Endothelial cell of umbilical vein (primary cell): ENCODE data around the gene LACTBL1. TPM values are rescaled to one million over a fixed set of nuclear protein-coding genes. Genes with fewer than 3 reads are reported as not detected.

ENCODE experiments used
- BruUV-seq: library from RNA; stranded (reverse); fragments of 400-500 nt; replicated peaks from 2 replicates; lab custom pipeline; 2021; lab: Mats Ljungman, UMichigan
- CTCF ChIA-PET: fragments of 300-600, 350-600 bp; sonication (Branson Sonifier 250); formaldehyde crosslinking; loops from one replicate; lab custom pipeline; 2021; ENCODE audit warnings: antibody characterized with exemption, inconsistent platforms; lab: Charles Lee
- POLR2A ChIA-PET: fragments of 300-600, 350-600 bp; sonication (Branson Sonifier 250); formaldehyde crosslinking; loops from one replicate; lab custom pipeline; 2021; ENCODE audit warnings: antibody characterized with exemption, inconsistent platforms; lab: Charles Lee
- DNase-seq: peaks from one replicate; pipeline ENCODE4 v3.0.0-alpha.2; 2011; ENCODE audit warnings: low read depth, low spot score
- FAIRE-seq: peaks from 2 replicates; lab custom pipeline; 2011; peaks lifted over from hg19 to GRCh38; lab: Jason Lieb, UNC
- H2AFZ ChIP-seq: 2 replicates; pipeline ENCODE4 v1.6.0; 2012; ENCODE audit warnings: low read depth, low read length, control low read depth, inconsistent platforms
- H3K27ac ChIP-seq: 2 replicates; pipeline ENCODE4 v1.5.1; 2011; ENCODE audit warnings: low read depth, mild to moderate bottlenecking, control low read depth, low read length, moderate library complexity; ENCODE audit not compliant: insufficient read depth
- H3K27me3 ChIP-seq, 2 experiments: 2 replicates each; pipeline versions ENCODE4 v1.6.0 to v1.6.1; 2011; ENCODE audit warnings: low read length in 2 of 2, mixed read lengths in 1 of 2; ENCODE audit not compliant: control insufficient read depth in 2 of 2, insufficient read depth in 2 of 2
- H3K36me3 ChIP-seq, 2 experiments: 2 replicates in 1 of 2; 3 replicates in 1 of 2; pipeline ENCODE4 v1.5.1; 2011; ENCODE audit warnings: low read length in 2 of 2, mild to moderate bottlenecking in 1 of 2, moderate library complexity in 1 of 2; ENCODE audit not compliant: control insufficient read depth in 2 of 2, insufficient read depth in 2 of 2; ENCODE audit errors: extremely low read depth in 1 of 2
- H3K4me1 ChIP-seq: 3 replicates; pipeline ENCODE4 v1.5.1; 2011; ENCODE audit warnings: mild to moderate bottlenecking, low read length; ENCODE audit not compliant: control insufficient read depth, insufficient read depth; ENCODE audit errors: extremely low read depth
- H3K4me2 ChIP-seq: 2 replicates; pipeline ENCODE4 v1.6.1; 2011; ENCODE audit warnings: low read length, control low read depth, mixed read lengths; ENCODE audit not compliant: insufficient read depth
- H3K4me3 ChIP-seq, 3 experiments: fragments of 200-600 bp in 1 of 3; sonication (generic), shearing (Covaris generic) in 1 of 3; replicated peaks in 1 of 3; 2 replicates each; pipeline ENCODE4 v1.5.1; 2011 to 2016; ENCODE audit warnings: control low read depth in 3 of 3, low read length in 3 of 3, mild to moderate bottlenecking in 2 of 3, inconsistent platforms in 1 of 3, low read depth in 1 of 3, moderate library complexity in 1 of 3; ENCODE audit not compliant: insufficient read depth in 1 of 3
- H3K79me2 ChIP-seq: 2 replicates; pipeline ENCODE4 v1.6.0; 2012; ENCODE audit warnings: low read length, inconsistent platforms; ENCODE audit not compliant: control insufficient read depth, insufficient read depth
- H3K9ac ChIP-seq: replicated peaks from 2 replicates; pipeline ENCODE3; 2011; ENCODE audit warnings: low read length, control low read depth; ENCODE audit not compliant: insufficient read depth; ENCODE audit errors: extremely low read depth
- H3K9me1 ChIP-seq: replicated peaks from 3 replicates; pipeline ENCODE4 v1.6.0; 2011; ENCODE audit warnings: mild to moderate bottlenecking, low read length; ENCODE audit not compliant: control insufficient read depth, insufficient read depth; ENCODE audit errors: extremely low read depth
- H3K9me3 ChIP-seq: replicated peaks from 2 replicates; pipeline ENCODE4 v1.5.1; 2012; ENCODE audit warnings: low read length, inconsistent platforms; ENCODE audit not compliant: control insufficient read depth, insufficient read depth
- H4K20me1 ChIP-seq: replicated peaks from 2 replicates; pipeline ENCODE3; 2011; ENCODE audit warnings: mild to moderate bottlenecking, low read length; ENCODE audit not compliant: control insufficient read depth, insufficient read depth; ENCODE audit errors: extremely low read depth
- FOS ChIP-seq: IDR thresholded peaks from 2 replicates; pipeline ENCODE4 v1.6.1; 2011; ENCODE audit warnings: mild to moderate bottlenecking, low read length, moderate library complexity, borderline replicate concordance; ENCODE audit not compliant: insufficient read depth
- JUN ChIP-seq: IDR thresholded peaks from 2 replicates; pipeline ENCODE4 v1.6.1; 2011; ENCODE audit warnings: borderline replicate concordance, low read depth; ENCODE audit not compliant: insufficient read length, insufficient read depth
- POLR2AphosphoS5 ChIP-seq: IDR thresholded peaks from 2 replicates; pipeline ENCODE4 v1.6.1; 2012; ENCODE audit warnings: low read depth, mild to moderate bottlenecking, control low read depth, low read length, moderate library complexity; ENCODE audit not compliant: insufficient read depth
- dilution Hi-C: fragments of 300-500 bp; cut with MboI; formaldehyde crosslinking; loops from one replicate; pipeline ENCODE4 v1.15.0; 2019; ENCODE audit warnings: low sequenced_read_pairs; ENCODE audit not compliant: extremely low pct_ligation_motif_present
- intact Hi-C: fragments of 100-400 bp; cut with micrococcal nuclease; formaldehyde crosslinking; loops from one replicate; pipeline ENCODE4 v1.10.0; 2022
- polyA plus RNA-seq, 4 experiments: library from polyadenylated mRNA; depleted of rRNA in 3 of 4; stranded (reverse) in 3 of 4; unstranded in 1 of 4; fragments of >200 nt; gene quantifications; 2 replicates each; pipeline versions ENCODE4 v1.2.1 to v1.2.3, GENCODE V29; 2011 to 2012; ENCODE audit warnings: missing spikeins in 1 of 4
- total RNA-seq: library from RNA; stranded (reverse); gene quantifications from 2 replicates; pipeline ENCODE4 v1.2.3, GENCODE V29; 2021
- TF ChIP-seq, protein P1 (sequence below), 2 donors: IDR thresholded peaks; 1 replicate in 1 of 2; 2 replicates in 1 of 2; pipeline ENCODE4 v1.5.1; 2011; ENCODE audit warnings: low read length in 2 of 2, mild to moderate bottlenecking in 2 of 2, moderate library complexity in 2 of 2, control low read depth in 1 of 2, inconsistent platforms in 1 of 2, low read depth in 1 of 2; ENCODE audit not compliant: insufficient read depth in 1 of 2; ENCODE audit errors: extremely low read depth in 1 of 2

The LACTBL1 gene
- total and polyA plus RNA-seq, 2 donors (not counting 3 experiments of a cell fraction or from before 2014, with no cell fraction given), result not detected

DNA sequence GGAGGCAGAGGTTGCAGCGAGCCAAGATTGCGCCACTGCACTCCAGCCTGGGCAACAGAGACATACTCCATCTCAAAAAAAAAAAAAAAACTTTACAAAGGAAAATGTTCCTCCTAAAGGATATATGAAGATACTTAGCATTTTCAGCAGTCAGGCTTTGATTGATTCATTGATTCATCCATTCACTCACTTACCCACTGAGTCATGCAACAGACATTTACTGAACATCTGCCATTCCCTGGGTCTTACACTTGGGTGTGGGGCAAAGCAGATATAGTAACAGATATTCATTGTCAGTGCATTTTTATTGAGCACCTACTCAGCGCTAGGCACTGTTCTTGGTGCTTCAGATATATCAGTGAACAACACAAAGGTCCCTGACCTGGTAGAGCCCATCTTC lies 5.6 kb upstream of the LACTBL1 start:
- H3K4me2 ChIP-seq, result no peak overlapping the region
- intact Hi-C loops, result loop anchor here (5.0 to 10.0 kb wide), 3 partner anchors 104 to 657 kb away; no protein-coding TSS in a partner anchor

DNA sequence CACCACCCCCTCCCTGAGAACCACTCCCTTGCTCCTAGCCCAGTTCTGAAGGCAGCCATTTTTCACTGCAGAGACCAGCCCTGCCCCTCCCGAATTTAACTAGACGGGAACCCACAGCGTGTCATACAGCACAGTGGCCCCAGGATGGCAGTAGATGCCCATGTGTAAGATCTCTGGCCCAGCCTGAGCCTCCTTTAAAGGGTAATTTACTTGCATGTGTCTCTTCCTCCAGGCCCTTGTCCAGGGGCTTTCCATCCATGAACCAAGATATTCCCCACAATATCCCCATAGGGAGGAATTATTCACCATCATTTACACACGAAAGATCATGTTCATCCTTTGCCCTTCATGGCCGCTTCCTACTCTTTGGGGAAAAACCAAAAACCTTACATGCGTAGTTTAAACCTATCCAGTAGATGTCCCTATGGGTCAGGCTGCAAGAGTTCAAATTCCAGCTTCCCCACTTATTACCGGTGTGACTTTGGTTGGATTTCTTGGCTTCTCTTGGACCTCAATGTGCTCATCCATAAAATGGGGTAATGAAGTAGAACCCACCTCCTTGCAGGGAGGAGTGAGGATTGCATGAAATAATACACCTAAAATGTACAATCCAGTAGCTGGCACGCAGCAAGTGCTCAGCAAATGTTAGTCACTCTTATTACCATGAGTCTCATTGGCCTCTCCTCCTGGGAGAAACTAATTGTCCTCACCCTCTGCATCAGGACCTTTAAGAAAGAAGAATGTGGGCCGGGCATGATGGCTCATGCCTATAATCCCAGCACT lies 4.0 kb upstream of the LACTBL1 start:
- Histone ChIP-seq H3K36me3 (no peaks in the 10 kb centered on the region), H3K4me3 (no peak overlapping the region), H3K79me2 (no peaks in the 10 kb centered on the region), H3K9me1 (no peaks in the 10 kb centered on the region), H3K9me3 (no peaks in the 10 kb centered on the region), H2AFZ (peak overlapping the region; percentile 55), H4K20me1 (no peaks in the 10 kb centered on the region), H3K4me1 (peaks cover 12% of the 10 kb centered on the region), H3K4me2 (peak overlapping the region; percentile 64), H3K27ac (no peak overlapping the region), H3K27me3 (no peaks in the 10 kb centered on the region), H3K9ac (peak overlapping the region; percentile 28)
- ChIA-PET CTCF (interaction anchor here (0.5 to 3.5 kb wide), 19 partner anchors 11 to 661 kb away, joined by 3 to 58 read pairs (median 5); partner anchors contain the start of gene HTR1D), POLR2A (no interaction called here)
- FAIRE-seq, result peak; percentile 58
- intact Hi-C loops (loop anchor here (1.0 to 10.0 kb wide), 8 partner anchors 106 to 658 kb away; no protein-coding TSS in a partner anchor), dilution Hi-C loops (no loop called here)
- TF ChIP-seq, protein P1, sequence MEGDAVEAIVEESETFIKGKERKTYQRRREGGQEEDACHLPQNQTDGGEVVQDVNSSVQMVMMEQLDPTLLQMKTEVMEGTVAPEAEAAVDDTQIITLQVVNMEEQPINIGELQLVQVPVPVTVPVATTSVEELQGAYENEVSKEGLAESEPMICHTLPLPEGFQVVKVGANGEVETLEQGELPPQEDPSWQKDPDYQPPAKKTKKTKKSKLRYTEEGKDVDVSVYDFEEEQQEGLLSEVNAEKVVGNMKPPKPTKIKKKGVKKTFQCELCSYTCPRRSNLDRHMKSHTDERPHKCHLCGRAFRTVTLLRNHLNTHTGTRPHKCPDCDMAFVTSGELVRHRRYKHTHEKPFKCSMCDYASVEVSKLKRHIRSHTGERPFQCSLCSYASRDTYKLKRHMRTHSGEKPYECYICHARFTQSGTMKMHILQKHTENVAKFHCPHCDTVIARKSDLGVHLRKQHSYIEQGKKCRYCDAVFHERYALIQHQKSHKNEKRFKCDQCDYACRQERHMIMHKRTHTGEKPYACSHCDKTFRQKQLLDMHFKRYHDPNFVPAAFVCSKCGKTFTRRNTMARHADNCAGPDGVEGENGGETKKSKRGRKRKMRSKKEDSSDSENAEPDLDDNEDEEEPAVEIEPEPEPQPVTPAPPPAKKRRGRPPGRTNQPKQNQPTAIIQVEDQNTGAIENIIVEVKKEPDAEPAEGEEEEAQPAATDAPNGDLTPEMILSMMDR (IDR thresholded peaks at IDR 0.05; ENCODE audit: extremely low read depth in 1 of 2, insufficient read depth in 1 of 2, low read depth in 1 of 2, low read length in 2 of 2), result peak; percentile 81 to 87
- no peak for TF ChIP-seq POLR2AphosphoS5
- no TSS peak for BruUV-seq
- peak; percentile 83 for DNase-seq

More for the DNA sequence above, 5.6 kb upstream of the LACTBL1 start:
- H3K9me1 ChIP-seq, result no peaks in the 10 kb centered on the region
- dilution Hi-C loops, result no loop called here
- peaks cover 12% of the 10 kb centered on the region for H3K4me1 ChIP-seq
- H3K36me3 ChIP-seq, result no peaks in the 10 kb centered on the region
- CTCF ChIA-PET, result interaction anchor here (1.6 to 3.5 kb wide), 2 partner anchors 200 to 206 kb away, joined by 8 to 58 read pairs; no protein-coding TSS in a partner anchor
- H3K27ac ChIP-seq, result no peak overlapping the region
- BruUV-seq, result no TSS peak
- H3K9me3 ChIP-seq, result no peaks in the 10 kb centered on the region
- DNase-seq, result no peak
- TF ChIP-seq FOS (peak; percentile 22), JUN (no peak)
- FAIRE-seq, result no peak
- H3K9ac ChIP-seq, result no peak overlapping the region
- H2AFZ ChIP-seq, result no peak overlapping the region
- H3K27me3 ChIP-seq, result peaks cover 0 to 8% of the 10 kb centered on the region in 2 experiments
- no peaks in the 10 kb centered on the region for H4K20me1 ChIP-seq
- H3K79me2 ChIP-seq, result no peaks in the 10 kb centered on the region
- no peak overlapping the region for H3K4me3 ChIP-seq
- POLR2A ChIA-PET, result no interaction called here
